ENCODE results near the gene B4GALNT3.

B4GALNT3 gene

GRCh38 chr12:590206-590750, 130.5 kb downstream of the B4GALNT3 start:
- no peak for DNase-seq (ENCODE audit: low read depth)
- no peak for TF ChIP-seq POLR2A (IDR thresholded peaks at IDR 0.05; ENCODE audit: extremely low read depth, insufficient read length)
- no peak overlapping the region for H3K4me3 ChIP-seq (ENCODE audit: low read depth, low read length)

- TF ChIP-seq CTCF (IDR thresholded peaks at IDR 0.05; ENCODE audit: low read depth, low read length) (peak; percentile 4), MYC (IDR thresholded peaks at IDR 0.05; ENCODE audit: low read depth, low read length) (peak; percentile 33; the same call in 1 of the 2 replicates), POLR2A (IDR thresholded peaks at IDR 0.05; ENCODE audit: extremely low read depth, insufficient read length) (no peak)
- DNase-seq (ENCODE audit: low read depth) = peak; percentile 93
- H3K4me3 ChIP-seq (ENCODE audit: low read depth, low read length) = no peak overlapping the region
Observed at GRCh38 chr12:591167-592023, 131.7 kb downstream of the B4GALNT3 start.

GRCh38 chr12:592024-592505, 132.3 kb downstream of the B4GALNT3 start:
- TF ChIP-seq CTCF (IDR thresholded peaks at IDR 0.05; ENCODE audit: low read depth, low read length) (no peak), POLR2A (IDR thresholded peaks at IDR 0.05; ENCODE audit: extremely low read depth, insufficient read length) (no peak)
- TF ChIP-seq, protein P1, sequence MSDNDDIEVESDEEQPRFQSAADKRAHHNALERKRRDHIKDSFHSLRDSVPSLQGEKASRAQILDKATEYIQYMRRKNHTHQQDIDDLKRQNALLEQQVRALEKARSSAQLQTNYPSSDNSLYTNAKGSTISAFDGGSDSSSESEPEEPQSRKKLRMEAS (IDR thresholded peaks at IDR 0.05; ENCODE audit: low read depth, low read length) = no peak
- DNase-seq (ENCODE audit: low read depth) = no peak
- H3K4me3 ChIP-seq (ENCODE audit: low read depth, low read length) = peak overlapping the region; percentile 32

DNA sequence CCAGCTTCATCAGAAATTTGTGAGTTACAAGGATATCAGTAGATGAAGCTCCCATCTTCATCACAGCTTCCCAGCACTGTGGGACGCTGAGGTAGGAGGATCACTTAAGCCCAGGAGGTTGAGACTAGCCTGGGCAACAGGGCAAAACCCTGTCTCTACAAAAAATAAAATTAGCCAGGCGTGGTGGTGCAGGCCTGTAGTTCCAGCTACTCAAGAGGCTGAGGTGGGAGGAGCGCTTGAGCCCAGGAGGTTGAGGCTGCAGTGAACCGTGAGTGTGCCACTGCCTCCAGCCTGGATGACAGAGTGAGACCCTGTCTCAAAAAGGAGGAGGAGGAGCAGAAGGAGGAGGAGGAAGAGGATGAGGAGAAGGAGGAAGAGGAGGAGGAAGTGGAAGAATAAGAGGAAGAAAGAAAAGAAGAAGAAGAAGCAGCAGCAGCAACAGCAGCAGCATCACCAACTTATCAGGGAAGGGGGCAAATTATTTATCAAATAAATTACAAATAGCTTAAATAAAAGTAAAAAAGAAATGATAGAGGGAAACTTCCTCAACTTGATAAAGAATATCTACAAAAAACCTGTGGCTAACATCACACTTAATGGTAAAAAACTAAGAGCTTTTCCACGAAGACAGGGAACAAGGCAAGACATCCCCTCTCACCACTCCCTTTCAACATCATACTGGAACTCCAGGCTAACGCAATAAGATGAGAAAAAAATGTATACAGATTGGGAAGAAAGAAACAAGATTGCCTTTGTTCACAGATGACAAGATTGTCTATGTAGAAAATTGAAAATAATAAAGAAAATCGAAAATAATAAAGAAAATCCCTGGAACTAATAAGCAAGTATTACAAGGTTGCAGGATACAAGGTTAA, 133.9 kb downstream of the B4GALNT3 start:
- TF ChIP-seq, protein P1 (IDR thresholded peaks at IDR 0.05; ENCODE audit: low read depth, low read length) = no peak
- no peak for TF ChIP-seq POLR2A (IDR thresholded peaks at IDR 0.05; ENCODE audit: extremely low read depth, insufficient read length)
- no peak for TF ChIP-seq MYC (IDR thresholded peaks at IDR 0.05; ENCODE audit: low read depth, low read length)
- no peak for TF ChIP-seq CTCF (IDR thresholded peaks at IDR 0.05; ENCODE audit: low read depth, low read length)
- H3K4me3 ChIP-seq (ENCODE audit: low read depth, low read length) = no peak overlapping the region
- DNase-seq (ENCODE audit: low read depth) = no peak

- H3K4me3 ChIP-seq (ENCODE audit: low read depth, low read length) = no peak overlapping the region
- no peak for TF ChIP-seq POLR2A (IDR thresholded peaks at IDR 0.05; ENCODE audit: extremely low read depth, insufficient read length)
- TF ChIP-seq, protein P1 (IDR thresholded peaks at IDR 0.05; ENCODE audit: low read depth, low read length) = no peak
- no peak for TF ChIP-seq MYC (IDR thresholded peaks at IDR 0.05; ENCODE audit: low read depth, low read length)
- no peak for TF ChIP-seq CTCF (IDR thresholded peaks at IDR 0.05; ENCODE audit: low read depth, low read length)
- DNase-seq (ENCODE audit: low read depth) = no peak
Observed at GRCh38 chr12:597926-598568, 138.3 kb downstream of the B4GALNT3 start.

Measured in NB4 (cell line).